GM12873 (cell line): ENCODE measurements around the gene TEX29.

Source experiments
- TF ChIP-seq, protein P1 (sequence below): IDR thresholded peaks from 2 replicates; pipeline ENCODE4 v1.5.1; 2012; ENCODE audit warnings: low read depth, mild to moderate bottlenecking, moderate library complexity, low read length, control low read depth; ENCODE audit not compliant: insufficient read depth; ENCODE audit errors: missing control alignments

Gene TEX29

DNA sequence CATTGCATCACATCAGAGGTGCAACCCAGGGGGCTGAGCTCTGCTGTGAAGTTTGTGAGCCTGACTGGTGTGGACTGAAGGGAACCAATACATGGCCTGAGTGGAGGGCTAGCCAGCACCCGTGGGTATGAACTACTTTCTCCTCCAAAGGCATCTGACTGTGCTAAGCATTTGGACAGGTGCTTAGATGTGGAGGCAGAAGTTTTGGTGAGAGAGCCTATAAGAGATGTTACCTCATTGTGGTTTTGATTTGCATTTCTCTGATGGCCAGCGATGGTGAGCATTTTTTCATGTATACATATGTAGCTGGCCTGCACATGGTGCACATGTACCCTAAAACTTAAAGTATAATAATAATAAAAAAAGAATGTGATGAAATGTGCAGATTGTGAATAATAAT, 46.9 kb downstream of the TEX29 start:
- TF ChIP-seq, protein P1, sequence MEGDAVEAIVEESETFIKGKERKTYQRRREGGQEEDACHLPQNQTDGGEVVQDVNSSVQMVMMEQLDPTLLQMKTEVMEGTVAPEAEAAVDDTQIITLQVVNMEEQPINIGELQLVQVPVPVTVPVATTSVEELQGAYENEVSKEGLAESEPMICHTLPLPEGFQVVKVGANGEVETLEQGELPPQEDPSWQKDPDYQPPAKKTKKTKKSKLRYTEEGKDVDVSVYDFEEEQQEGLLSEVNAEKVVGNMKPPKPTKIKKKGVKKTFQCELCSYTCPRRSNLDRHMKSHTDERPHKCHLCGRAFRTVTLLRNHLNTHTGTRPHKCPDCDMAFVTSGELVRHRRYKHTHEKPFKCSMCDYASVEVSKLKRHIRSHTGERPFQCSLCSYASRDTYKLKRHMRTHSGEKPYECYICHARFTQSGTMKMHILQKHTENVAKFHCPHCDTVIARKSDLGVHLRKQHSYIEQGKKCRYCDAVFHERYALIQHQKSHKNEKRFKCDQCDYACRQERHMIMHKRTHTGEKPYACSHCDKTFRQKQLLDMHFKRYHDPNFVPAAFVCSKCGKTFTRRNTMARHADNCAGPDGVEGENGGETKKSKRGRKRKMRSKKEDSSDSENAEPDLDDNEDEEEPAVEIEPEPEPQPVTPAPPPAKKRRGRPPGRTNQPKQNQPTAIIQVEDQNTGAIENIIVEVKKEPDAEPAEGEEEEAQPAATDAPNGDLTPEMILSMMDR, result no peak

DNA sequence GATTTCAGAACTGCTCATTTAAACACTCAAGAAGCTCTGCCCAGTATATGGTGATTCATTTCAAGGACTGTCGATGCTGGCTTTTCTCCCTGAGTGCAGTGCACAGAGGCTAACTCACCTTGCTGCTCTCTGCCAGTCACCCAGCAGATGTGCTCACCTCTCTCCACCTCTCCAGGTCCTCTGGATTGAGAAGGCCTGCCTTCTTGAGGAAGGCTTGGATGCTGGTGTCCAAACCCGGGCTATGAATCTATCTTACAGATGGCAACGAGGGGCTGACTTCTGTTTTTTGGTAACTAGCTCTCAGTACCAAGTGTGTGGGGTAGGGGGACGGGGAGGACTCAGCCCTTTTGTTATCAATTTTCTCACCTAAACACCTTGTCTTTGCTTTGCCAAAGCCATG, 47.6 kb downstream of the TEX29 start:
- TF ChIP-seq, protein P1, result no peak

DNA sequence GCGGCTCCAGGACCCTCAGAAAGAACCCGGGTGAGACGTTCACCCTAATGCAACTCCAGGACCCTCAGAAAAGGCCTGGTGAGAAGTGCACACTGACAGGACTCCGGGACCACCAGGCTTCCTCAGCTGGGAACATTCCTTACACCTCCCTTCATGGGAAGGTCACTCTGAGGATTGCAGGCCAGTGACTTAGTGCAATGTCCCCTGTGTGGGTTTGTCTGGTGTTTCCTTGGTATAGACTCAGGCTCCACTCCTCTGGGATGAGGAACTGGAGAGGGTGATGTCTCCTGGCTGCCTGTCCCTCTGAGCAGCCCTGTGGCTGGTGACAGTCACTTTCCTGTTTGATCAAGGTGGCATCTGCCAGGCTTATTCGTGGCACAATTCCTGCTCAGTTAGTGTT, 49.7 kb downstream of the TEX29 start:
- TF ChIP-seq, protein P1, result no peak

DNA sequence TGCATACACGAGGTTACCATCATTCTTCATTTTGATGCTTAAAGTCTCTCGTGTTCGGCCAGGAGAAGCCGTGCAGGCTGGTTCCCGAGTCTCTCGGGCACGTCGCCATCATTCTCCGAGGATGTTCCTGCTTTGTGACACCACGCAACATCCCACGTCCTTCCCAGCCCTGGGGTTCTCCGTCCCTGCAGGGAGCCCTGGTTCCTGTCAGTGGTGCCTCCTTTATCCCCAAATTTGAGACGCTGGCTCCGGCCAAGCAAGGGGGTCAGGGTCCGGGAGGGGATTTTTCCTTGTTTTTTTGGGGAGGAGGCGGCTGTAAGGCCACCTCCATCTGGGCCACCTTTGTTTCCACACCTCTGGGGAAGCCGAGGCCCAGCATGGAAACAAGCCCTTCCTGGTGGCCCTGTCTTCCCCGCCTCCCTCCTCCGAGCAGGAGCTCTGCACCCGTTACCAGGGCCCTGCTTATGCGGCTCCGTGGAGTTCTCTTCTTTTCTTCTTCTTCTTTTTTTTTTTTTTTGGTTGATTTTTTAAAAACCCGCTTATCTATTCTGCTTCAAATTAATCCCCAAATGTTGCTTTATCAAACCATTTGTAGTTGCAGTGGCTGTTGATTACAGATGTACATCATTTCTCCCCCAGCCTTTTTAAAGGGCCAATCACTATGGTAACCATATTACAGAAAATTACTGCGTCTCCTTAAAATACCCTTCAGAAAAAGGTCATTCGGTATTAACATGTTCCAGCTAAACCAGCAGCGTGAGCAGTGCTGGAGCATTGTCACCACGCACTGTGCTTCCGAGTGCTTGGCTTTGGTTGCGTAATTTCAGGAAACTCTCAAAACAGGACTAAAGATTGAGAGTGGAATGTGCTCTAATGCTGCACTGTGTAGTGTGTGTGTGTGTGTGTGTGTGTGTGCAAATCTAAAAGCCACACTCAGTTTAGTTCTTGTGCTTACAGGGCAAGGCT, 50.4 kb downstream of the TEX29 start:
- TF ChIP-seq, protein P1, result no peak

DNA sequence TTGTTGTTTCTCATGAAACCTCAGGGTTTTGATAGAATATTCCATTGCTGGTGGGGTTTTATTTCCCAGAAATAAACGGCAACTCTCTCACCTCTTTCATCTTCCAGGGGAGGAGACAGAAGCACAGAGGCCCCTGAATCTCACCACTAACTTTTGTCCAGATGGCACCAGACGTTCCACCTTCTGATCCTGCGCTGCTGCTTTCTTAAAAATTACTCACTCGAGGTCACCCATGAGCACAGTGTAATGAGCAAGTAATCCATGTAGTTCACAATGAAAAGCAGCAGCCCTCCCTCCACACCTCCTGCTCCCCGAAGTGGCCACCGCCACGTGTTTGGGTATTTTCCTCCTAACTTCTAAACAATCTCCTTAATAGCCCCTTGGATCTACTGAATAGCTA, 51.3 kb downstream of the TEX29 start:
- TF ChIP-seq, protein P1, result no peak

DNA sequence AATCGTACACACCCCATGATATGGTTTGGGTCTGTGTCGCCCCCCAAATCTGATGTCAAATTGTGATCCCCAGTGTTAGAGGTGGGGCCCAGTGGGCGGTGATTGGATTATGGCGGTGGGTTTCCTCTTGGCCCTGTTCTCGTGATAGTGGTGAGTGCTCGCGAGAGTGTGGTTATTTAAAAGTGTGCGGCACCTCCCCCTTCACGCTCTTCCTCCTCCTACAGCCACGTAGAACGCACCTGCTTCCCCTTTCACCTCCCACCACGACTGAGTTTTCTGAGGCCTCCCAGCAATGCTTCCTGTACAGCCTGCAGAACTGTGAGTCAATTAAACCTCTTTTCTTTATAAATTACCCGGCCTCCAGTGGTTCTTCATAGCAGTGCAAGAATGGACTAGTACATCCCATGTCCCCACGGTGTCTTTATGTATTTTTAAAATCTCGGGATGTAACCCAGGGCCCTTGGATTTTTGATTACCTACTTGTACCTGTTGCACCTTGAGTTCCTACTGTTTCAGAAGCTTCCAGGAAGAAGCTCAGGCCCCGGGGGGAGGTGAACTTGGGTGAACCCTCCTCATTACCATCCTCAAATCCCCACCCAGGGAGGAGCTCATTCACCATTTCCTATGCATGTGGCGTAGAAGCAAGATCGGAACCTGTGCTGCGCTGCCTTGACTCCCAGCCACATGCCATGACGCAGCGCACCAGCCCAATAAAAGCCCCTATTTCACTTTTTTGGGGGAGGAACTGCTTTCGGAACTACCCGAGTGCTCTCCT, 52.4 kb downstream of the TEX29 start:
- TF ChIP-seq, protein P1, result no peak

DNA sequence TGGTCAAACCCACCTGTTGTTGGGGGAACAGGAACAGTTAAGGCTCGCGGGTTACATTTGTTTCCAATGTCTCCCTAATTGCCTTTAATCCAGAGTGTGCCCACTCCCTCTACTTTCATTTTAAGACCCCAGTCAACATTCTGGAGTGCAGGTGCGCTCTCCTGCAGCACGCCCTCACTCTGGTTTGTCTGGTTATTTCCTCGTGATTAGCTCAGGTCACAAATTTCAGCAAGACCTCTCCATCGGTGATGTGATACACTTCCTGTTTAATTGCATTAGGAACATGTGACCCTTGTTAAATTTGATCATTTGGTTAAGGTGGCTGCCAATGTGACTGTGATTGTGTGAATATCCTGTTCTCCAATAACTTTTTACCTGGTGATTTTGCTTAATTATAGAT, 53.0 kb downstream of the TEX29 start:
- TF ChIP-seq, protein P1, result no peak
